Esophagus squamous epithelium (tissue), 5 donors: ENCODE results near the gene POLR1E. TPM values are rescaled to one million over a fixed set of nuclear protein-coding genes. Genes with fewer than 3 reads are reported as not detected.

Experiments used
- DNase-seq: peaks from one replicate; lab custom pipeline; 2025; lab: John Stamatoyannopoulos, UW
- H3K27ac ChIP-seq, 4 donors: fragments of 200-600 bp; sonication (generic); one replicate each; pipeline ENCODE4 v1.5.1; 2016 to 2019; ENCODE audit warnings: mild to moderate bottlenecking in 1 of 4
- H3K27me3 ChIP-seq, 4 donors: fragments of 200-600 bp; sonication (generic); 1 replicate in 3 of 4; 2 replicates in 1 of 4; pipeline versions ENCODE4 v1.5.1 to v1.6.0; 2017 to 2021; ENCODE audit warnings: antibody characterized with exemption in 1 of 4
- H3K36me3 ChIP-seq, 3 donors: fragments of 200-600 bp; sonication (generic); one replicate each; pipeline ENCODE4 v1.5.1; 2016 to 2019
- H3K4me1 ChIP-seq, 3 donors: fragments of 200-600 bp; sonication (generic); one replicate each; pipeline ENCODE4 v1.5.1; 2017 to 2019
- H3K4me3 ChIP-seq, 4 donors: fragments of 200-600 bp; sonication (generic); 1 replicate in 3 of 4; 2 replicates in 1 of 4; pipeline ENCODE4 v1.5.1; 2016 to 2019; ENCODE audit warnings: mild to moderate bottlenecking in 2 of 4, moderate library complexity in 1 of 4
- H3K9me3 ChIP-seq, 3 donors: fragments of 200-600 bp; sonication (generic); one replicate each; pipeline ENCODE4 v1.5.1; 2016 to 2019
- POLR2A ChIP-seq, 4 donors: fragments of 450-650 bp; IDR thresholded peaks; one replicate each; pipeline ENCODE4 v1.6.1; 2017; ENCODE audit warnings: antibody characterized with exemption in 4 of 4, mild to moderate bottlenecking in 4 of 4, moderate library complexity in 3 of 4
- WGBS, 2 donors: methylation state at CpG; one replicate each; pipeline ENCODE4 v1.1.5; 2018; 5-methylcytosine and 5-hydroxymethylcytosine counted together
- intact Hi-C: fragments of 100-400 bp; cut with DNase I; formaldehyde crosslinking; loops from one replicate; pipeline ENCODE4 v1.15.0; 2022
- total RNA-seq, 4 donors: library from RNA; depleted of rRNA; stranded (reverse); fragments of >200 nt; gene quantifications; one replicate each; pipeline ENCODE4 v1.1.0, GENCODE V29; 2016
- TF ChIP-seq, protein P1 (sequence below), 6 experiments: fragments of 450-650 bp in 4 of 6; fragments of 200-600 bp in 2 of 6; sonication (generic) in 2 of 6; IDR thresholded peaks; one replicate each; pipeline ENCODE4 v1.5.1; 2016 to 2019; ENCODE audit warnings: antibody characterized with exemption in 6 of 6, mild to moderate bottlenecking in 4 of 6, moderate library complexity in 4 of 6
- donor health status: DM: yes; HTN: yes; CAD: no.

Gene POLR1E
- total RNA-seq, 4 donors from 2014 or later: 11.6 to 31.1 (median 15.2) TPM

GRCh38 chr9:37496020-37496419, 10.3 kb downstream of the POLR1E start:
- H3K36me3 ChIP-seq: peaks cover 33 to 100% (median 33%) of the 10 kb centered on the region in 3 donors
- no peak overlapping the region for H3K4me3 ChIP-seq
- no peak for TF ChIP-seq POLR2A (IDR thresholded peaks at IDR 0.05)
- TF ChIP-seq, protein P1, sequence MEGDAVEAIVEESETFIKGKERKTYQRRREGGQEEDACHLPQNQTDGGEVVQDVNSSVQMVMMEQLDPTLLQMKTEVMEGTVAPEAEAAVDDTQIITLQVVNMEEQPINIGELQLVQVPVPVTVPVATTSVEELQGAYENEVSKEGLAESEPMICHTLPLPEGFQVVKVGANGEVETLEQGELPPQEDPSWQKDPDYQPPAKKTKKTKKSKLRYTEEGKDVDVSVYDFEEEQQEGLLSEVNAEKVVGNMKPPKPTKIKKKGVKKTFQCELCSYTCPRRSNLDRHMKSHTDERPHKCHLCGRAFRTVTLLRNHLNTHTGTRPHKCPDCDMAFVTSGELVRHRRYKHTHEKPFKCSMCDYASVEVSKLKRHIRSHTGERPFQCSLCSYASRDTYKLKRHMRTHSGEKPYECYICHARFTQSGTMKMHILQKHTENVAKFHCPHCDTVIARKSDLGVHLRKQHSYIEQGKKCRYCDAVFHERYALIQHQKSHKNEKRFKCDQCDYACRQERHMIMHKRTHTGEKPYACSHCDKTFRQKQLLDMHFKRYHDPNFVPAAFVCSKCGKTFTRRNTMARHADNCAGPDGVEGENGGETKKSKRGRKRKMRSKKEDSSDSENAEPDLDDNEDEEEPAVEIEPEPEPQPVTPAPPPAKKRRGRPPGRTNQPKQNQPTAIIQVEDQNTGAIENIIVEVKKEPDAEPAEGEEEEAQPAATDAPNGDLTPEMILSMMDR (IDR thresholded peaks at IDR 0.05): no peak
- DNase-seq: no peak
- no peaks in the 10 kb centered on the region for H3K27me3 ChIP-seq
- intact Hi-C loops: no loop called here
- H3K9me3 ChIP-seq: no peaks in the 10 kb centered on the region
- 55 to 80% methylated on average over 2 to 4 of the region's 4 CpGs for WGBS, 2 donors
- H3K4me1 ChIP-seq: no peaks in the 10 kb centered on the region
- H3K27ac ChIP-seq: no peak overlapping the region

DNA sequence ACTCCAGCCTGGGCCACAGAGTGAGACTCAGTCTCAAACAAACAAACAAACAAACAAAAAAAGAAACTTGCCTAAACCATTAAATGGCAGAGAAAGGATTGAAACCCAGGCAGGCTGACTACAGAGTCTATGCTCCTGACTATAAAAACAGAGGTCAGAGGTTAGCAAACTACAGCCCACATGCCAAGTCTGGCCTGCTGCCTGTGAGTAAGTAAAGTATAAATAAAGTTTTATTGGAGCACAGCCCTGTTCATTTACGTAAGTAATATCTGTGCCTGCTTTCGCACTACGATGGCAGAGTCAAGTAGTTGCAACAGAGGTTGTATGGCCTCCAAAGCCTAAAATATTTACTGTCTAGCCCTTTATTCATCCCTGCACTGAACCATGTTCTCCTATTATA, 11.6 kb downstream of the POLR1E start:
- no peak overlapping the region for H3K27ac ChIP-seq
- TF ChIP-seq POLR2A (IDR thresholded peaks at IDR 0.05): no peak
- TF ChIP-seq, protein P1 (IDR thresholded peaks at IDR 0.05): no peak
- H3K4me3 ChIP-seq: no peak overlapping the region
- no peaks in the 10 kb centered on the region for H3K27me3 ChIP-seq
- intact Hi-C loops: no loop called here
- H3K4me1 ChIP-seq: no peaks in the 10 kb centered on the region
- H3K36me3 ChIP-seq: peaks cover 33 to 100% (median 38%) of the 10 kb centered on the region in 3 donors
- WGBS, 2 donors: 89 to 95% methylated on average over 3 of the region's 3 CpGs
- DNase-seq: no peak
- H3K9me3 ChIP-seq: no peaks in the 10 kb centered on the region

- H3K27me3 ChIP-seq: no peaks in the 10 kb centered on the region
- no peak overlapping the region for H3K27ac ChIP-seq
- peaks cover 30 to 100% (median 39%) of the 10 kb centered on the region in 3 donors for H3K36me3 ChIP-seq
- H3K4me1 ChIP-seq: peaks cover 0 to 3% (median 0%) of the 10 kb centered on the region in 3 donors
- H3K9me3 ChIP-seq: no peaks in the 10 kb centered on the region
- 49 to 56% methylated on average over 3 of the region's 3 CpGs for WGBS, 2 donors
- no peak overlapping the region for H3K4me3 ChIP-seq
- intact Hi-C loops: no loop called here
- TF ChIP-seq POLR2A (IDR thresholded peaks at IDR 0.05): no peak
- TF ChIP-seq, protein P1 (IDR thresholded peaks at IDR 0.05): no peak
- DNase-seq: no peak
Observed at GRCh38 chr9:37498457-37498856, 12.7 kb downstream of the POLR1E start.

DNA sequence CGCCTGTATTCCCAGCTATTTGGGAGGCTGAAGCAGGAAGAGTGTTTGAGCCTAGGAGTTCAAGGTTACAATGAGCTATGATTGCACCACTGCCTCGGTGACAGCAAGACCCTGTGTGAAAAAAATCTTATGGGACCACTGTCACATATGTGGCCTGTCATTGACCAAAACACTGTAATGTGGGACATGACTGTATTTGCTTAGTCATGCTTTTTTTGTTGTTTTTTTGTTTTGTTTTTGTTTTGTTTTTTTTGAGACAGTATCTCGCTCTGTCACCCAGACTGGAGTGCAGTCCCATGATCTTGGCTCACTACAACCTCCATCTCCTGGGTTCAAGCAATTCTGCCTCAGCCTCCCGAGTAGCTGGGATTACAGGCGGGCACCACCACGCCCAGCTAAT, 13.5 kb downstream of the POLR1E start:
- Histone ChIP-seq H3K27me3 (no peaks in the 10 kb centered on the region), H3K36me3 (peaks cover 25 to 100% (median 41%) of the 10 kb centered on the region in 3 donors), H3K27ac (no peak overlapping the region), H3K4me3 (no peak overlapping the region), H3K9me3 (no peaks in the 10 kb centered on the region), H3K4me1 (peaks cover 0 to 8% (median 0%) of the 10 kb centered on the region in 3 donors)
- TF ChIP-seq POLR2A (IDR thresholded peaks at IDR 0.05): no peak
- TF ChIP-seq, protein P1 (IDR thresholded peaks at IDR 0.05): no peak
- 79 to 86% methylated on average over 6 of the region's 6 CpGs for WGBS, 2 donors
- no peak for DNase-seq
- intact Hi-C loops: no loop called here

GRCh38 chr9:37501957-37502596, 16.3 kb downstream of the POLR1E start:
- peaks cover 14 to 99% (median 35%) of the 10 kb centered on the region in 3 donors for H3K36me3 ChIP-seq
- no peak for DNase-seq
- WGBS, 2 donors: 64 to 82% methylated on average over 2 of the region's 2 CpGs
- H3K4me1 ChIP-seq: peaks cover 0 to 8% (median 0%) of the 10 kb centered on the region in 3 donors
- no peak overlapping the region for H3K27ac ChIP-seq
- H3K4me3 ChIP-seq: no peak overlapping the region
- intact Hi-C loops: no loop called here
- no peaks in the 10 kb centered on the region for H3K27me3 ChIP-seq
- H3K9me3 ChIP-seq: no peaks in the 10 kb centered on the region
- TF ChIP-seq, protein P1 (IDR thresholded peaks at IDR 0.05): no peak
